HepG2 (cell line): Measurements from ENCODE around the gene SUPT6H. TPM values are rescaled to one million over a fixed set of nuclear protein-coding genes. Genes with fewer than 3 reads are reported as not detected.

Experiments
- AHR ChIP-seq: IDR thresholded peaks from 2 replicates; pipeline ENCODE4 v1.6.1; 2018; ENCODE audit warnings: missing genetic modification reagents, missing compliant biosample characterization
- KAT8 ChIP-seq: IDR thresholded peaks from 2 replicates; pipeline ENCODE4 v1.6.1; 2016; ENCODE audit warnings: missing genetic modification reagents, missing compliant biosample characterization
- MEIS1 ChIP-seq: sonication (generic); formaldehyde crosslinking; IDR thresholded peaks from 2 replicates; pipeline ENCODE4 v1.9.0; 2021; ENCODE audit warnings: mild to moderate bottlenecking, missing genetic modification reagents, moderate library complexity, borderline replicate concordance
- PAX8 ChIP-seq: sonication (generic); formaldehyde crosslinking; IDR thresholded peaks from 2 replicates; pipeline ENCODE4 v1.8.0; 2022; ENCODE audit warnings: mild to moderate bottlenecking, missing genetic modification reagents, borderline replicate concordance
- RXRA ChIP-seq: sonication (generic); formaldehyde crosslinking; IDR thresholded peaks from 2 replicates; pipeline ENCODE4 v1.5.1; 2020; ENCODE audit warnings: missing genetic modification reagents
- ZMYM2 ChIP-seq: sonication (generic); formaldehyde crosslinking; IDR thresholded peaks from 2 replicates; pipeline ENCODE4 v1.8.0; 2022; ENCODE audit warnings: mild to moderate bottlenecking, missing genetic modification reagents
- ZNF207 ChIP-seq: fragments of 450-650 bp; IDR thresholded peaks from 2 replicates; pipeline ENCODE4 v1.6.1; 2016; ENCODE audit warnings: antibody characterized with exemption, borderline replicate concordance
- ZNF317 ChIP-seq: sonication (generic); formaldehyde crosslinking; IDR thresholded peaks from 2 replicates; pipeline ENCODE4 v1.5.0; 2020; ENCODE audit warnings: mild to moderate bottlenecking, missing genetic modification reagents
- ZNF383 ChIP-seq: sonication (generic); formaldehyde crosslinking; IDR thresholded peaks from 2 replicates; pipeline ENCODE4 v1.4.0; 2020; ENCODE audit warnings: missing genetic modification reagents, mild to moderate bottlenecking, borderline replicate concordance
- ZNF564 ChIP-seq: sonication (generic); formaldehyde crosslinking; IDR thresholded peaks from 2 replicates; pipeline ENCODE4 v1.8.1; 2023; ENCODE audit warnings: mild to moderate bottlenecking, missing genetic modification reagents
- ZNF891 ChIP-seq: sonication (generic); formaldehyde crosslinking; IDR thresholded peaks from 2 replicates; pipeline ENCODE4 v1.5.0; 2020; ENCODE audit warnings: mild to moderate bottlenecking, missing genetic modification reagents
- polyA plus RNA-seq, 8 experiments: library from polyadenylated mRNA; depleted of rRNA in 3 of 8; stranded (reverse) in 7 of 8; unstranded in 1 of 8; fragments of >200 nt; fragmentation: Illumina TruSeq in 4 of 8; extraction: Trizol in 4 of 8; gene quantifications; 2 replicates each; pipeline versions ENCODE4 v1.2.1 to v1.2.3, GENCODE V29; 2011 to 2016; ENCODE audit warnings: low read depth in 4 of 8, missing spikeins in 1 of 8, mixed read lengths in 1 of 8; ENCODE audit not compliant: insufficient read depth in 1 of 8
- total RNA-seq, 5 experiments: library from RNA; depleted of rRNA; stranded (reverse); fragments of >200 nt; fragmentation: Illumina TruSeq; extraction: Trizol; gene quantifications; 2 replicates each; pipeline ENCODE4 v1.2.3, GENCODE V29; 2016; ENCODE audit warnings: low read depth in 1 of 5
- TF ChIP-seq, protein P1 (sequence below): sonication (generic); formaldehyde crosslinking; IDR thresholded peaks from 2 replicates; pipeline ENCODE4 v1.4.0; 2020; ENCODE audit warnings: missing genetic modification reagents
- TF ChIP-seq, protein P2 (sequence below): sonication (generic); formaldehyde crosslinking; IDR thresholded peaks from 2 replicates; pipeline ENCODE4 v1.5.0; 2020; ENCODE audit warnings: missing genetic modification reagents, mild to moderate bottlenecking, borderline replicate concordance
- TF ChIP-seq, protein P3 (sequence below): IDR thresholded peaks from 2 replicates; pipeline ENCODE4 v1.6.1; 2012; ENCODE audit warnings: low read length, improper control_type of control experiment
- TF ChIP-seq, protein P4 (sequence below): sonication (generic); formaldehyde crosslinking; IDR thresholded peaks from 2 replicates; pipeline ENCODE4 v1.5.1; 2020; ENCODE audit warnings: missing genetic modification reagents, mild to moderate bottlenecking, borderline replicate concordance
- TF ChIP-seq, protein P5 (sequence below): sonication (generic); formaldehyde crosslinking; IDR thresholded peaks from 2 replicates; pipeline ENCODE4 v1.4.0; 2020; ENCODE audit warnings: mild to moderate bottlenecking, missing genetic modification reagents
- TF ChIP-seq, protein P6 (sequence below): sonication (generic); formaldehyde crosslinking; IDR thresholded peaks from 2 replicates; pipeline ENCODE4 v1.4.0; 2020; ENCODE audit warnings: mild to moderate bottlenecking, missing genetic modification reagents, borderline replicate concordance
- TF ChIP-seq, protein P7 (sequence below): sonication (generic); formaldehyde crosslinking; IDR thresholded peaks from 2 replicates; pipeline ENCODE4 v1.5.1; 2020; ENCODE audit warnings: missing genetic modification reagents, mild to moderate bottlenecking, borderline replicate concordance

The SUPT6H gene
- total and polyA plus RNA-seq, 2 of the 13 experiments (the other 11 are each of a cell fraction or from before 2014, with no cell fraction given): 32.7 to 39.9 TPM

DNA sequence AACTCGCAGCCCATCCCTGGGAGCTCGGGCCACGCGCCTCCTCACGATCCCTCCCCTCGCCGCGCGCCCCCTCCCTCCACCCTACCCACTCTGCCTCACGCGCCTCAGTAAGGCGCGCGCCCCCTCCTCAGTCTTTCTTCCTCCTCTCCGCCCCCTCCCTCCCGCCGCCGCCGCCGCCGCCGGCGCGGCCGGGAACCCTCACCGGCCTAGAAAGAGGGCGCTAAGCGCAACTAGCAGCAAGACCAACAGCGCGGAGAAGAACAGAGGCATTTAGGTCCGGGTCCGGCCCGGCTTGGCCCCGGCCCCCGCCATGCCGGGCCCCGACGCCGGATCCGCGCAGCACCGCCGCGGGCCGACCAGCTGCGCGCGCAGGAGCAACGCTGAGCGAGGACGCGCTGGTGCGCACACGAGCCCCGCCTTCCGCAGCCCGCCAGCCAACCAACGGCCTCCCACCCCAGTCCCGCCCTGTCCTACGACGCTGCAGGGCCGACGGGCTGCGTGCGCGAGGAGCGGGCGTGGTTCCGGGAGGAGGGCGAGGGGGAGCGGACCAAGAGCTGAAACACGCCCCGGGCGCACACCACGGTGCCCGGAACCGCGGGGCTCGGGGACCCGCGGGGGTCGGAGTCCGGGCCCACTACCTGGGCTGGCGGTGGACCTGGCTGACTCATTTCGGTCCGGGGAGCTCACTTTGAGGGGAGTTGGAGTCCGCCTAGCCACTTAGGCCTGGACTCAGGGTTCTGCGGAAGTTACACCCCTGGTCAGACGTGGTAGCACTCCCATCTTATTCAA is 17.0 kb upstream of the SUPT6H start, which contains the start of gene BLTP2 (continued):
- TF ChIP-seq KAT8 (CRISPR knock-in tag) (peak; percentile 87), AHR (CRISPR knock-in tag) (no peak), ZNF564 (CRISPR knock-in tag) (no peak), ZNF891 (CRISPR knock-in tag) (no peak), ZNF383 (no peak), ZNF317 (CRISPR knock-in tag) (0 out of 2 replicates have a peak, but pooled peaks have one; percentile 34), RXRA (CRISPR knock-in tag) (peak; percentile 31; the same call in 1 of the 2 replicates), MEIS1 (no peak), ZNF207 (no peak), ZMYM2 (CRISPR knock-in tag) (no peak), PAX8 (CRISPR knock-in tag) (no peak)
- TF ChIP-seq, protein P1, sequence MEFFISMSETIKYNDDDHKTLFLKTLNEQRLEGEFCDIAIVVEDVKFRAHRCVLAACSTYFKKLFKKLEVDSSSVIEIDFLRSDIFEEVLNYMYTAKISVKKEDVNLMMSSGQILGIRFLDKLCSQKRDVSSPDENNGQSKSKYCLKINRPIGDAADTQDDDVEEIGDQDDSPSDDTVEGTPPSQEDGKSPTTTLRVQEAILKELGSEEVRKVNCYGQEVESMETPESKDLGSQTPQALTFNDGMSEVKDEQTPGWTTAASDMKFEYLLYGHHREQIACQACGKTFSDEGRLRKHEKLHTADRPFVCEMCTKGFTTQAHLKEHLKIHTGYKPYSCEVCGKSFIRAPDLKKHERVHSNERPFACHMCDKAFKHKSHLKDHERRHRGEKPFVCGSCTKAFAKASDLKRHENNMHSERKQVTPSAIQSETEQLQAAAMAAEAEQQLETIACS (CRISPR knock-in tag): peak; percentile 78
- TF ChIP-seq, protein P2, sequence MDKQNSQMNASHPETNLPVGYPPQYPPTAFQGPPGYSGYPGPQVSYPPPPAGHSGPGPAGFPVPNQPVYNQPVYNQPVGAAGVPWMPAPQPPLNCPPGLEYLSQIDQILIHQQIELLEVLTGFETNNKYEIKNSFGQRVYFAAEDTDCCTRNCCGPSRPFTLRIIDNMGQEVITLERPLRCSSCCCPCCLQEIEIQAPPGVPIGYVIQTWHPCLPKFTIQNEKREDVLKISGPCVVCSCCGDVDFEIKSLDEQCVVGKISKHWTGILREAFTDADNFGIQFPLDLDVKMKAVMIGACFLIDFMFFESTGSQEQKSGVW (CRISPR knock-in tag): no peak
- TF ChIP-seq, protein P3, sequence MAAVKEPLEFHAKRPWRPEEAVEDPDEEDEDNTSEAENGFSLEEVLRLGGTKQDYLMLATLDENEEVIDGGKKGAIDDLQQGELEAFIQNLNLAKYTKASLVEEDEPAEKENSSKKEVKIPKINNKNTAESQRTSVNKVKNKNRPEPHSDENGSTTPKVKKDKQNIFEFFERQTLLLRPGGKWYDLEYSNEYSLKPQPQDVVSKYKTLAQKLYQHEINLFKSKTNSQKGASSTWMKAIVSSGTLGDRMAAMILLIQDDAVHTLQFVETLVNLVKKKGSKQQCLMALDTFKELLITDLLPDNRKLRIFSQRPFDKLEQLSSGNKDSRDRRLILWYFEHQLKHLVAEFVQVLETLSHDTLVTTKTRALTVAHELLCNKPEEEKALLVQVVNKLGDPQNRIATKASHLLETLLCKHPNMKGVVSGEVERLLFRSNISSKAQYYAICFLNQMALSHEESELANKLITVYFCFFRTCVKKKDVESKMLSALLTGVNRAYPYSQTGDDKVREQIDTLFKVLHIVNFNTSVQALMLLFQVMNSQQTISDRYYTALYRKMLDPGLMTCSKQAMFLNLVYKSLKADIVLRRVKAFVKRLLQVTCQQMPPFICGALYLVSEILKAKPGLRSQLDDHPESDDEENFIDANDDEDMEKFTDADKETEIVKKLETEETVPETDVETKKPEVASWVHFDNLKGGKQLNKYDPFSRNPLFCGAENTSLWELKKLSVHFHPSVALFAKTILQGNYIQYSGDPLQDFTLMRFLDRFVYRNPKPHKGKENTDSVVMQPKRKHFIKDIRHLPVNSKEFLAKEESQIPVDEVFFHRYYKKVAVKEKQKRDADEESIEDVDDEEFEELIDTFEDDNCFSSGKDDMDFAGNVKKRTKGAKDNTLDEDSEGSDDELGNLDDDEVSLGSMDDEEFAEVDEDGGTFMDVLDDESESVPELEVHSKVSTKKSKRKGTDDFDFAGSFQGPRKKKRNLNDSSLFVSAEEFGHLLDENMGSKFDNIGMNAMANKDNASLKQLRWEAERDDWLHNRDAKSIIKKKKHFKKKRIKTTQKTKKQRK: no peak
- TF ChIP-seq, protein P4, sequence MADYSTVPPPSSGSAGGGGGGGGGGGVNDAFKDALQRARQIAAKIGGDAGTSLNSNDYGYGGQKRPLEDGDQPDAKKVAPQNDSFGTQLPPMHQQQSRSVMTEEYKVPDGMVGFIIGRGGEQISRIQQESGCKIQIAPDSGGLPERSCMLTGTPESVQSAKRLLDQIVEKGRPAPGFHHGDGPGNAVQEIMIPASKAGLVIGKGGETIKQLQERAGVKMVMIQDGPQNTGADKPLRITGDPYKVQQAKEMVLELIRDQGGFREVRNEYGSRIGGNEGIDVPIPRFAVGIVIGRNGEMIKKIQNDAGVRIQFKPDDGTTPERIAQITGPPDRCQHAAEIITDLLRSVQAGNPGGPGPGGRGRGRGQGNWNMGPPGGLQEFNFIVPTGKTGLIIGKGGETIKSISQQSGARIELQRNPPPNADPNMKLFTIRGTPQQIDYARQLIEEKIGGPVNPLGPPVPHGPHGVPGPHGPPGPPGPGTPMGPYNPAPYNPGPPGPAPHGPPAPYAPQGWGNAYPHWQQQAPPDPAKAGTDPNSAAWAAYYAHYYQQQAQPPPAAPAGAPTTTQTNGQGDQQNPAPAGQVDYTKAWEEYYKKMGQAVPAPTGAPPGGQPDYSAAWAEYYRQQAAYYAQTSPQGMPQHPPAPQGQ: no peak
- TF ChIP-seq, protein P5, sequence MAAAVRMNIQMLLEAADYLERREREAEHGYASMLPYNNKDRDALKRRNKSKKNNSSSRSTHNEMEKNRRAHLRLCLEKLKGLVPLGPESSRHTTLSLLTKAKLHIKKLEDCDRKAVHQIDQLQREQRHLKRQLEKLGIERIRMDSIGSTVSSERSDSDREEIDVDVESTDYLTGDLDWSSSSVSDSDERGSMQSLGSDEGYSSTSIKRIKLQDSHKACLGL (CRISPR knock-in tag): peak; percentile 76
- TF ChIP-seq, protein P6, sequence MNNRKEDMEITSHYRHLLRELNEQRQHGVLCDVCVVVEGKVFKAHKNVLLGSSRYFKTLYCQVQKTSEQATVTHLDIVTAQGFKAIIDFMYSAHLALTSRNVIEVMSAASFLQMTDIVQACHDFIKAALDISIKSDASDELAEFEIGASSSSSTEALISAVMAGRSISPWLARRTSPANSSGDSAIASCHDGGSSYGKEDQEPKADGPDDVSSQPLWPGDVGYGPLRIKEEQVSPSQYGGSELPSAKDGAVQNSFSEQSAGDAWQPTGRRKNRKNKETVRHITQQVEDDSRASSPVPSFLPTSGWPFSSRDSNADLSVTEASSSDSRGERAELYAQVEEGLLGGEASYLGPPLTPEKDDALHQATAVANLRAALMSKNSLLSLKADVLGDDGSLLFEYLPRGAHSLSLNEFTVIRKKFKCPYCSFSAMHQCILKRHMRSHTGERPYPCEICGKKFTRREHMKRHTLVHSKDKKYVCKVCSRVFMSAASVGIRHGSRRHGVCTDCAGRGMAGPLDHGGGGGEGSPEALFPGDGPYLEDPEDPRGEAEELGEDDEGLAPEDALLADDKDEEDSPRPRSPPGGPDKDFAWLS: no peak
- TF ChIP-seq, protein P7, sequence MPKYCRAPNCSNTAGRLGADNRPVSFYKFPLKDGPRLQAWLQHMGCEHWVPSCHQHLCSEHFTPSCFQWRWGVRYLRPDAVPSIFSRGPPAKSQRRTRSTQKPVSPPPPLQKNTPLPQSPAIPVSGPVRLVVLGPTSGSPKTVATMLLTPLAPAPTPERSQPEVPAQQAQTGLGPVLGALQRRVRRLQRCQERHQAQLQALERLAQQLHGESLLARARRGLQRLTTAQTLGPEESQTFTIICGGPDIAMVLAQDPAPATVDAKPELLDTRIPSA (CRISPR knock-in tag): no peak
